ENCODE data around the gene BOLL.

Gene BOLL

DNA sequence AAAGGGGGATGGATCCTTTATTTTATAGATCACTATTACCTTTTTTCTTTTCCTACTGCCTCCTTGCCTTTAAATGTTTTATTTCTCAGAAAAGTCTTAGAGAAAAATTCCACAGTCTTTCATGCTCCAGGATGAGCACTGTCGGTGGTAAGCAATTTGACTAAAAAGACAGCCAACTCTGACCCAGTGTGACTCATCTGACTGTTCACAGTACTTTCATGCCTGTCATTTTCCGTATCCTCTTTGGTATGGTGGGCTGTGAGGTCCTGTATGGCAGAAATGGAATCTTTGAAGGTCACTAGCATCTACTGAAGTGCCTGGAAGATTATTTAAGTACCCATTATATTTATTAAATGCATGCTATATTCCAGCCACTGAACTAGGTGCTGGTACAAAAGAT lies 107.6 kb downstream of the BOLL start:
- no peak overlapping the region for H3K9ac ChIP-seq (ENCODE audit: insufficient read length, low read depth)
- H3K9me3 ChIP-seq (ENCODE audit: insufficient read depth, low read length) = no peaks in the 10 kb centered on the region
- TF ChIP-seq ZNF274 (IDR thresholded peaks at IDR 0.05; ENCODE audit: low read depth, low read length) = no peak
- TF ChIP-seq YY1 (IDR thresholded peaks at IDR 0.05; ENCODE audit: insufficient read depth, insufficient read length) = no peak
- no peaks in the 10 kb centered on the region for H3K4me1 ChIP-seq (ENCODE audit: insufficient read depth, insufficient read length)
- no peak overlapping the region for H3K4me3 ChIP-seq (ENCODE audit: insufficient read length, low read depth)
- DNase-seq (ENCODE audit: low read depth, low spot score) = no peak
- no peaks in the 10 kb centered on the region for H3K36me3 ChIP-seq (ENCODE audit: insufficient read depth, insufficient read length, low read length)
- no peaks in the 10 kb centered on the region for H3K27me3 ChIP-seq (ENCODE audit: insufficient read depth, insufficient read length)

DNA sequence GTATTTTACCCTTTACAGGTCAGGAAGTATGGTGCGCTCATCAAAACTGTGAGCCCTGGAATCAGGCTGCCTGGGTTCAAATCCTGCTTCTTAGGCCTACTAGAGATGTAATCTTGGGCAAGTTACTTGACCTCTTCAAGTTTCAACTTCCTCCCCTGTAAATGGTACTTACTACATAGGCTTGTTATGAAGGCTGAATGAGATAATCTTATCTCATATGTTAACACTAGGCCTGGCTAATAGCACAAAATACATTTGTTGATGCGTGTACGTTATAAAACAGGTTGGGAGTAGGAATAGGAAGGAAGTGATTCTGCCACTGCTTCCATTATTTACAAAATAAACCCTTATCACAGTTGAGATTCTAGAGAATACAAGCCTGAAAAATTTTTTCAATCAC lies 108.1 kb downstream of the BOLL start:
- no peaks in the 10 kb centered on the region for H3K9me3 ChIP-seq (ENCODE audit: insufficient read depth, low read length)
- H3K9ac ChIP-seq (ENCODE audit: insufficient read length, low read depth) = no peak overlapping the region
- DNase-seq (ENCODE audit: low read depth, low spot score) = no peak
- no peaks in the 10 kb centered on the region for H3K36me3 ChIP-seq (ENCODE audit: insufficient read depth, insufficient read length, low read length)
- H3K27me3 ChIP-seq (ENCODE audit: insufficient read depth, insufficient read length) = no peaks in the 10 kb centered on the region
- no peak overlapping the region for H3K4me3 ChIP-seq (ENCODE audit: insufficient read length, low read depth)
- H3K4me1 ChIP-seq (ENCODE audit: insufficient read depth, insufficient read length) = no peaks in the 10 kb centered on the region
- TF ChIP-seq ZNF274 (IDR thresholded peaks at IDR 0.05; ENCODE audit: low read depth, low read length) (no peak), YY1 (IDR thresholded peaks at IDR 0.05; ENCODE audit: insufficient read depth, insufficient read length) (no peak), SUZ12 (IDR thresholded peaks at IDR 0.05; ENCODE audit: extremely low read depth, insufficient read depth, insufficient read length) (no peak)
